NCI-H1105 treated with DMSO at 0.1 percent for 48 hours (cell line): ENCODE data around the gene TOLLIP.
"Not testable (repeated sequence)": the region's sequence is repeated elsewhere in the genome, so short reads cannot be mapped to it uniquely, and the experiment has no call there.

Experiments used
- DNase-seq: peaks from one replicate; lab custom pipeline; 2025; lab: John Stamatoyannopoulos, UW

The TOLLIP gene

GRCh38 chr11:1281326-1281973 is 28.0 kb downstream of the TOLLIP start:
- DNase-seq: no peak

- no peak for DNase-seq
Measured at GRCh38 chr11:1280116-1281035, 29.1 kb downstream of the TOLLIP start.

DNA sequence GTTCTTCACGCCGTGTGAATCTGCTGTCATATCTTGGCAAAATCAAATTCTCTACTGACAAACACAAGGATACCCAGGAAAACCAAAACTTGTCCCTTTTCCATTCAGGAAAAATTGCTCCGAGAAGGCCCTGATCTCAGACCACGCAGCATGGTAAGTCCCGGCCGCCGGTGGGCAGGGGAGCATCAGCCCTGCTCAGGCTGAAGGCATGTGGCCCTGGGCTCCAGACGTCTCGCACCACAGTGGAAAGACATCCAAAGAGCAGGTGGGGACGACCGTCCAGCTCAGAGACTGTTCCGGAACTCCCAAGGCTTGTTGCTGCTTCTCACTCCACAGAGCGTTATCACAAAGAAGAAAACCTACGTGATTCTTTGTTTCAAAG is 29.8 kb downstream of the TOLLIP start:
- DNase-seq: no peak

GRCh38 chr11:1278766-1279673 is 30.4 kb downstream of the TOLLIP start:
- no peak for DNase-seq

DNA sequence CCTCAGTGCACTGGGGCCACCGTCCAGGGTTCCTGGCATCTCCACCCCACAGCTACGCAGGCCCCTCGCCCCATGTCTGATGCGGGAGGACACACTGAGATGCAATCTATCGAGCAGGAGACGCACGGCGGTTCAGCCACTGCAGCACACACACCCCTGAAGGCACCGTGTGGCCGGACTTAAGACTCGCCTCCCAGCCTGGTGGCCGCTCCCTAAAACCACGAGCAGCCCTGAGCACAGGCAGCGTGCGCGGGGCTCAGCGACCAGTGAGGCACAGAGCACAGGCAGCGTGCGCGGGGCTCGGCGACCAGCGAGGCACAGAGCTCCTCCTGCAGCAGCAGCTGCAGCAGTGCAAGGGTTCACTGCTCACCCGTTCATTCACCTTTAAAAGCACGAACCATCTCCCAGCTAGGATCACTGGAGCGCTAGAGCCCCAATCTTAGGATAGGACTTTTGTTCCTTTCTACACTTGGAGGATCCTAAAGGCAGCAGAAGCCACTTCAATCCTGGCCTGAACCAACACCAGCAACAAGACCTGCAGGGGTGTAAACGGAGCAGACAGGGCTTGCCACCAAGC is 31.4 kb downstream of the TOLLIP start:
- no peak for DNase-seq

- DNase-seq: no peak
Measured at GRCh38 chr11:1276866-1277615, 32.4 kb downstream of the TOLLIP start.

GRCh38 chr11:1276041-1276790 is 33.2 kb downstream of the TOLLIP start:
- no peak for DNase-seq

DNA sequence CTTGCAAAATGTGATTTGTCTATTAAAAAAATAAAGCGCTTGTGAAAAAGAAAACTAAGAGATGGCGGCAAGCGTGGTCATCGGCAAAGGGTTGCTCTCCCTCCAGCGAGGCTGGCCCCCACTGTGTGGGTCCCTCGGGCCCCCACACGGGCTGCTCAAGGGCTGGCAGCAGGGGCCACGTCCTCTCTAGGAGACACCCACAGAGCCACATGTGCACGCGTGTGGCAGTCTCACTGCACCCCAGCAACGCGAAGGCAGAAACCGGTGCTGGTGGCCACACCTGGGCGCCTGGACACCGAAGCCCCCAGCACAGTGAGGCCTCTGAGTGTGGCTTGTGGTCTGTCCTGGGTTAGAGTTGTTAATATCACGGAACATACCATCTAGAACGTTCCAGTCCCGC is 34.4 kb downstream of the TOLLIP start:
- no peak for DNase-seq

DNA sequence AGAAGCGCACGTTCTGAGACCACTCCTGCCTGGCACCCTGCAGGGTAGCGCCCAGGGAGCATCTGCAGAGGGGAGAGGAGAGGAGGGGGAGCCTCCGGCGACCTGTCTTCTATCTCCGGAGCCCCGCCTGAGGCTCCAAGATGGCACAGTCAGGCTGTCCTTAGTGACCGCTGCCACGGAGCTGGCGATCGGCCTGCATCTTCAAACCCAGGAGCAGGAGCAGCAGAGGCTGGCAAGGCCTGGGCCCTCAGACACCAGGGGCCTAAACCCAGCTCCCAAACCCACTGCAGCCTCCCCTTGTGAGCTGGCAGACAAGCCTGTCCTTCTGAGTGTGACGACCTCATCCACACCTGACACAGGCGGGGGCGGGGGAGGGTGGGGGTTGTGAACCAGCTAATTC is 34.9 kb downstream of the TOLLIP start:
- DNase-seq: no peak

DNA sequence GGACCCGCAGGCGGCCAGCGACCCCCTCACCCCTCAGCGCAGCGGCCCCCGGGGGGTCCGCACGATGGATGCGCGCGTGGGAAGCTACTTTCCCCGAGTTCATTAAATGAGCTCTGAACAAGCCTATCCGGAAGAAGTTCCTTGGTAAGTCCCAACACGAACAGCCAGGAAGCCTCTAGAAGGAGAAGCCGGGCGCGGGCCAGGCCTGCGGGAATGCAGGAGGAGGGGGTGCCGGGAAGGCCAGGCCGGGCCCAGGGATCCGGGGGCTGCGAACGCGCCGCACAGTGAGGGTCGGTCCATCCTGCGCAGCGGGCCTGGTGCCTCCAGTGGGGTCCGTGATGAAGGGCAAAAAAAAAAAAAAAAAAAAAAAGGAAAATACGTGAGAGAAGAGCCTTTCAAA is 36.9 kb downstream of the TOLLIP start:
- DNase-seq: no peak

DNA sequence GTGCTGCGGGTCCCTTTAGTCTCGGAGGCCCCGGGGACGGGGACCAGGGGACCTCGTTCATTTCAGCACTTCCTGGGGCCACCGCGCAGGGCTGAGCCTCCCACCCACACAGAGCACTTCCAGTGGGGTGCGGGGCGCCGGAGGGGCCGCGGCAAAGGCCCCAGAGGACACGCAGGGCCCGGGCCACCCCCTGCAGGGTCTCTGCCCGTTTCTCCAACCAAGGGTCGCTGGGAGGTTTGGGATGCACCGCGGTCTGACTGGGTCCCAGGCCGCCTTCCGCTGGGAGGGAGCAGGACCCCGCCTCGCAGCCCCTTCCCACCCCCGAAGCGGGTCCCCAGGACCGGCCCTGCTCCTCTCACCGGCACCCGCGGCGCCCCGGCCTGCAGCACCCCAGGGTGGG is 37.5 kb downstream of the TOLLIP start:
- DNase-seq: no peak

GRCh38 chr11:1271406-1271805 is 38.0 kb downstream of the TOLLIP start:
- no peak for DNase-seq

DNA sequence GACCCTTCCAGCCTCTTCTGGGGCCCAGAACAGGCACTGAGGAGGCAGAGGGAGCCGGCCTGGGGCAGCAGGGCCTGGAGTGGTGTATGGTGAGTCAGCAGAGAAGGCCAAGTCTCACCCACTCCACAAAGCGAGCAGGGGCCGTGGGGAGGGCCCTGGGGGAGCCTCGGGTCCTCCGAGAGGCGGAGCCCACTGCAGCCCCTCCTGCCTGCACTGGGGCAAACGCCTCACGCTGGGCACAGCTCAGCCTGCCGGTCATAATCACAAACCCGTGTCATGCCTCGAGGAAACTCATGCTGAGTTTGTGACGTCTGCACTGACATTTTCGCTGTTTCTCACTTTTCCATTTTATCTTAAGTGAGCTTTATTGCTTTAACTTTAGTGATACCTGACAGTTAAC is 38.4 kb downstream of the TOLLIP start:
- DNase-seq: no peak

GRCh38 chr11:1270476-1270875 is 39.0 kb downstream of the TOLLIP start:
- no peak for DNase-seq

DNA sequence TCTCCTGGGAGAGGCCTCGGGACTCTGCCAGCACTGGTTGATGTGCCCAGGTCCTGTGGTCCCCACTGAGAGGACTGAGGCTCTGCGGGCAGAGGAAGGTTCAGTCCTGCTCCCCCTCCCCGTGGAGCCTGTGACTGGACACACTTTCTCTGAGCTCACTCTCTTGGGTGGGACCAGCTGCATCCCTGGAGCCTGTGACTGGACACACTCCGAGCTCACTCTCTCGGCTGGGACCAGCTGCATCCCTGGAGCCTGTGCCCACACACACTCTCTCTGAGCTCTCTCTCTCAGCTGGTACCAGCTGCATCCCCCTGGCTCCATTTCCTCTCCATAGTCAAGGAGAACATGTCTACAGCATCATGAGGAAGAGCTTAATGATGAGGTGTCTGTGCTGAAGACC is 39.5 kb downstream of the TOLLIP start:
- DNase-seq: no peak

DNA sequence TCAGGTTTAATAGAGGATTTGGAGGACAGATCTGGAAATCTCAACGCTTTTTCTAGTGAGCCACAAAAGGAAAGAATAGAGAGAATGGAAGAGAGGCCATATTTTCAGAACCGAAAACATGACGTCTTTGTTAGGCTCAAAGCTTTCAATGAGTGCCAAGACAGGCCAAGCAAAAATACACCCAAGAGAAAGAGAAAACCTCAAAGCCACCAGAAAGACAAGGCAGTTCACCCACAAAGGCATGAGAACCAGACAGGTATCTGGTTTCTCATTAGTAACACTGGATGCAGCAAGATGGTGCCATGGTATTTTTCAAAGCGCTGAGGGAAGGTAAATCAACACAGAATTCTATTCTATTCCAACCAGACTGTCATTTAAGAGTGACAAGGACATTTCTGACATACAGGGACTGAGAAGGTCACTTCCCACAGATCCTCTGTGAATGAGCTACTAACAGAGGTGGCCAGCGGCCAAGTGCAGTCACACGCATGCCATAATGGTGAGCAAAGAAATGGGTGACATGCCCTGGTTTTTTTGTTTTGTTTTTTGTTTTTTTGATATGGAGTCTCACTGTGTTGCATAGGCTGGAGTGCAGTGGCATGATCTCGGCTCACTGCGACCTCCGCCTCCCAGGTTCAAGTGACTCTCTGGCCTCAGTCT is 41.9 kb downstream of the TOLLIP start:
- DNase-seq: no peak

GRCh38 chr11:1266976-1267375 is 42.5 kb downstream of the TOLLIP start:
- DNase-seq: not testable (repeated sequence)

DNA sequence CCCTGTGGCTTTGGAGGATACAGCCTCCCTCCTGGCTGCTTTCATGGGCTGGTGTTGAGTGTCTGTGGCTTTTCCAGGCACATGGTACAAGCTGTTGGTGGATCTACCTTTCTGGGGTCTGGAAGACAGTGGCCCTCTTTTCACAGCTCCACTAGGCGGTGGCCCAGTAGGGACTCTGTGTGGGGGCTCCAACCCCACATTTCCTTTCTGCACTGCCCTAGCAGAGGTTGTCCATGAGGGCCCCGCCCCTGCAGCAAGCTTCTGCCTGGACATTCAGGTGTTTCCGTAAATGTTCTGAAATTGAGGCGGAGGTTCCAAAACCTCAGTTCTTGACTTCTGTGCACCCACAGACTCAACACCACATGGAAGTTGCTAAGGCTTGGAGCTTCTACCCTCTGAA is 44.0 kb downstream of the TOLLIP start:
- DNase-seq: not testable (repeated sequence)

GRCh38 chr11:1264444-1264843 is 45.0 kb downstream of the TOLLIP start:
- DNase-seq: not testable (repeated sequence)

- no peak for DNase-seq
Measured at GRCh38 chr11:1263010-1263409, 46.4 kb downstream of the TOLLIP start.
